PC-9 (cell line): ENCODE data around the gene RNF141. TPM values are rescaled to one million over a fixed set of nuclear protein-coding genes. Genes with fewer than 3 reads are reported as not detected.

Experiments used
- BruUV-seq: library from RNA; stranded (reverse); fragments of 400-500 nt; replicated peaks from 2 replicates; lab custom pipeline; 2021; lab: Mats Ljungman, UMichigan
- CTCF ChIA-PET: fragments of 300-600 bp; sonication (Branson Sonifier 250); formaldehyde crosslinking; loops from one replicate; lab custom pipeline; 2022; ENCODE audit warnings: antibody characterized with exemption; lab: Charles Lee
- POLR2A ChIA-PET: fragments of 300-600 bp; sonication (Branson Sonifier 250); formaldehyde crosslinking; loops from one replicate; lab custom pipeline; 2022; ENCODE audit warnings: antibody characterized with exemption; ENCODE audit not compliant: unreplicated experiment; lab: Charles Lee
- DNase-seq, 2 experiments: peaks; one replicate each; pipeline versions ENCODE4 v3.0.0 to v3.0.0-alpha.2; 2015 to 2022; ENCODE audit warnings: mixed read lengths in 1 of 2
- H2AFZ ChIP-seq: fragments of 200-600 bp; sonication (generic); 2 replicates; pipeline ENCODE4 v1.8.1; 2017; ENCODE audit warnings: antibody characterized with exemption
- H3F3A ChIP-seq: fragments of 200-600 bp; sonication (generic); 2 replicates; pipeline ENCODE4 v1.8.1; 2017; ENCODE audit warnings: antibody characterized with exemption, mild to moderate bottlenecking, low read depth; ENCODE audit not compliant: insufficient read depth
- H3K27ac ChIP-seq: fragments of 200-600 bp; sonication (generic); 2 replicates; pipeline ENCODE4 v1.6.1; 2016; ENCODE audit warnings: mixed run types
- H3K27me3 ChIP-seq: fragments of 200-600 bp; sonication (generic); 2 replicates; pipeline ENCODE4 v1.6.1; 2016; ENCODE audit warnings: low read depth, mixed run types; ENCODE audit not compliant: insufficient read depth
- H3K36me3 ChIP-seq: fragments of 200-600 bp; sonication (generic); 2 replicates; pipeline ENCODE4 v1.6.1; 2016; ENCODE audit warnings: low read depth, mixed run types
- H3K4me1 ChIP-seq: fragments of 200-600 bp; sonication (generic); replicated peaks from 2 replicates; pipeline ENCODE4 v1.6.1; 2016; ENCODE audit warnings: mixed run types; ENCODE audit not compliant: insufficient read depth
- H3K4me2 ChIP-seq: fragments of 200-600 bp; sonication (generic); 2 replicates; pipeline ENCODE4 v1.6.1; 2017; ENCODE audit warnings: mixed run types
- H3K4me3 ChIP-seq: fragments of 200-600 bp; sonication (generic); 2 replicates; pipeline ENCODE4 v1.6.1; 2016; ENCODE audit warnings: mixed run types
- H3K79me2 ChIP-seq: fragments of 200-600 bp; sonication (generic); 2 replicates; pipeline ENCODE4 v1.6.1; 2017; ENCODE audit warnings: low read depth, mixed run types
- H3K9me2 ChIP-seq: fragments of 200-600 bp; sonication (generic); 2 replicates; pipeline ENCODE4 v1.8.1; 2017; ENCODE audit warnings: mild to moderate bottlenecking; ENCODE audit not compliant: insufficient read depth
- H3K9me3 ChIP-seq: fragments of 200-600 bp; sonication (generic); 2 replicates; pipeline ENCODE4 v1.8.1; 2016; ENCODE audit warnings: low read depth; ENCODE audit not compliant: insufficient read depth
- H4K20me1 ChIP-seq: fragments of 200-600 bp; sonication (generic); 2 replicates; pipeline ENCODE4 v1.8.1; 2017; ENCODE audit not compliant: insufficient read depth
- EZH2 ChIP-seq: fragments of 200-600 bp; sonication (generic); IDR thresholded peaks from 2 replicates; pipeline ENCODE4 v1.8.0; 2017; ENCODE audit warnings: antibody characterized with exemption, low read depth
- intact Hi-C: fragments of 100-400 bp; cut with micrococcal nuclease; formaldehyde crosslinking; loops from one replicate; pipeline ENCODE4 v1.10.0; 2022; ENCODE audit not compliant: unreplicated experiment
- total RNA-seq: library from RNA; stranded (reverse); gene quantifications from 2 replicates; pipeline ENCODE4 v1.2.3, GENCODE V29; 2021
- TF ChIP-seq, protein P1 (sequence below): fragments of 200-600 bp; sonication (generic); conservative IDR thresholded peaks from 2 replicates; pipeline ENCODE4 v1.6.1; 2017; ENCODE audit warnings: mixed run types, antibody characterized with exemption, mild to moderate bottlenecking, moderate library complexity

Gene RNF141
- total RNA-seq, 1 experiment from 2014 or later, result 36.8 TPM

DNA sequence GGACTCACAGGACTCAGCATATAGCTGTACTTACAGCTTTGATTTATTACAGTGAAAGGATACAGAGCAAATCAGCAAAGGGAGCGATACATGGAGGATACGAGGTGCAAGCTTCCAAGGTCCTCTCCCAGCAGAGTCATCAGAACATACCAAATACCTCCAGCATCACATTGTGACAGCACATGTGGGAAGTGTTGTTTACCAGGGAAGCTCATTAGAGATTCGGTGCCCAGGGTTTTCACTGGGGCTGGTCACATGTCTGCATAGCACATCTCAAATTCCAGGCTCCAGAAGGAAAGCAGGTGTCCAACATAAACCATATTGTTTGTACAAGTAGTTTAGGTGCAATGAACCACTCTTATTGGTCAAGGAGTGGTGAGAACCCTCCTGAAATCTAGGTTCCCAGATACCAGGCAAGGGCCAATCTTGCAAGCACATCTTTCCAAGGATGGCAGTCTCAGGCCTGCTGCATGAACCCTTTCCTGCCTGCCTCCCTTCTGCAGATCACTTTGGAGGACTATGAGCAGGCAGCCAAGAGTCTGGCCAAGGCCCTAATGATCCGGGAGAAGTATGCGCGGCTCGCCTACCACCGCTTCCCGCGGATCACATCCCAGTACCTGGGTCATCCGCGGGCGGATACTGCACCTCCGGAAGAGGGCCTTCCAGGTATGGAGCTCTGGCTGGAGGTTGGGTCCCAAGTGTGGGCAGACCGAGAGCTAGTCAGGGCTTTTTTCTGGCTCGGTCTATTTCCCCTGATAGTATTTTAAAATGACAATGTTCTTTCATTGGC, 59.2 kb downstream of the RNF141 start:
- CTCF ChIA-PET, result no interaction called here
- Histone ChIP-seq H3K9me2 (no peaks in the 10 kb centered on the region), H3K27me3 (no peaks in the 10 kb centered on the region), H3K4me1 (no peaks in the 10 kb centered on the region), H3K9me3 (no peaks in the 10 kb centered on the region), H3K4me3 (no peak overlapping the region), H3K79me2 (no peaks in the 10 kb centered on the region), H3K36me3 (no peaks in the 10 kb centered on the region), H4K20me1 (no peaks in the 10 kb centered on the region), H3K27ac (no peak overlapping the region), H2AFZ (no peak overlapping the region), H3K4me2 (no peak overlapping the region), H3F3A (no peaks in the 10 kb centered on the region)
- TF ChIP-seq EZH2, result no peak
- TF ChIP-seq, protein P1, sequence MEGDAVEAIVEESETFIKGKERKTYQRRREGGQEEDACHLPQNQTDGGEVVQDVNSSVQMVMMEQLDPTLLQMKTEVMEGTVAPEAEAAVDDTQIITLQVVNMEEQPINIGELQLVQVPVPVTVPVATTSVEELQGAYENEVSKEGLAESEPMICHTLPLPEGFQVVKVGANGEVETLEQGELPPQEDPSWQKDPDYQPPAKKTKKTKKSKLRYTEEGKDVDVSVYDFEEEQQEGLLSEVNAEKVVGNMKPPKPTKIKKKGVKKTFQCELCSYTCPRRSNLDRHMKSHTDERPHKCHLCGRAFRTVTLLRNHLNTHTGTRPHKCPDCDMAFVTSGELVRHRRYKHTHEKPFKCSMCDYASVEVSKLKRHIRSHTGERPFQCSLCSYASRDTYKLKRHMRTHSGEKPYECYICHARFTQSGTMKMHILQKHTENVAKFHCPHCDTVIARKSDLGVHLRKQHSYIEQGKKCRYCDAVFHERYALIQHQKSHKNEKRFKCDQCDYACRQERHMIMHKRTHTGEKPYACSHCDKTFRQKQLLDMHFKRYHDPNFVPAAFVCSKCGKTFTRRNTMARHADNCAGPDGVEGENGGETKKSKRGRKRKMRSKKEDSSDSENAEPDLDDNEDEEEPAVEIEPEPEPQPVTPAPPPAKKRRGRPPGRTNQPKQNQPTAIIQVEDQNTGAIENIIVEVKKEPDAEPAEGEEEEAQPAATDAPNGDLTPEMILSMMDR, result no peak
- intact Hi-C loops, result no loop called here
- DNase-seq, result no peak
- BruUV-seq, result no TSS peak
- POLR2A ChIA-PET, result no interaction called here

GRCh38 chr11:10480760-10481159, 60.2 kb downstream of the RNF141 start:
- intact Hi-C loops, result no loop called here
- Histone ChIP-seq H2AFZ (no peak overlapping the region), H3K9me3 (no peaks in the 10 kb centered on the region), H3K4me2 (no peak overlapping the region), H3K27ac (no peak overlapping the region), H3K27me3 (no peaks in the 10 kb centered on the region), H4K20me1 (no peaks in the 10 kb centered on the region), H3K9me2 (no peaks in the 10 kb centered on the region), H3K4me3 (no peak overlapping the region), H3K79me2 (no peaks in the 10 kb centered on the region), H3K4me1 (no peaks in the 10 kb centered on the region), H3F3A (no peaks in the 10 kb centered on the region), H3K36me3 (no peaks in the 10 kb centered on the region)
- CTCF ChIA-PET, result no interaction called here
- POLR2A ChIA-PET, result no interaction called here
- no peak for DNase-seq
- BruUV-seq, result no TSS peak
- TF ChIP-seq EZH2, result no peak
- TF ChIP-seq, protein P1, result no peak

- Histone ChIP-seq H2AFZ (no peak overlapping the region), H3K9me2 (no peaks in the 10 kb centered on the region), H4K20me1 (no peaks in the 10 kb centered on the region), H3K36me3 (no peaks in the 10 kb centered on the region), H3K9me3 (no peaks in the 10 kb centered on the region), H3K27ac (no peak overlapping the region), H3F3A (no peaks in the 10 kb centered on the region), H3K4me3 (no peak overlapping the region), H3K4me1 (no peaks in the 10 kb centered on the region), H3K27me3 (no peaks in the 10 kb centered on the region), H3K79me2 (no peaks in the 10 kb centered on the region), H3K4me2 (no peak overlapping the region)
- DNase-seq, result no peak
- ChIA-PET CTCF (no interaction called here), POLR2A (no interaction called here)
- intact Hi-C loops, result no loop called here
- TF ChIP-seq, protein P1, result no peak
- no peak for TF ChIP-seq EZH2
- BruUV-seq, result no TSS peak
Measured at GRCh38 chr11:10480026-10480425, 61.0 kb downstream of the RNF141 start.
